ENCODE data around the gene FAM53B.

FAM53B gene

DNA sequence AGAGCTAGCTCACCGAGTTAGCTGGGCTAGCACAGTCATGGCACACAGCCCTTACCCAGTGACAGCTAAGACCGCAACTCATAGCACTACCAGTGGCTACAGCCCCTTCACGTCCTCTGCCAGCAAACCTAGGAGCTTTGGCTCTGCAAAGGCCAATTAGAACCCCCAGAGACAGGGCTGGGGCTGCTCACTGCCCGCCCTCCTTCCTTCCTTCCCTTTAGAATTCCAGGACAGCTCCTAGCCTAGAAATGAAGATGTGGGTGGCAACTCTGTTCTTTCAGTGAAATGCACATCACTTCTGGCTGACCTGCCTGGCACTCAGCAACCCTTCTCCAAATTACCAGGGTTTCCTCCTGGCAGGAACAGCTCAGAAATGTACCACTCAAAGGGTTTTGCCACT, 99.9 kb downstream of the FAM53B start:
- DNase-seq, result no peak

- DNase-seq, result no peak
These were observed 100.7 kb downstream of the FAM53B start for GRCh38 chr10:124643330-124644009.

GRCh38 chr10:124642088-124642710, 102.0 kb downstream of the FAM53B start:
- no peak for DNase-seq

- no peak for DNase-seq
These were observed 102.7 kb downstream of the FAM53B start for GRCh38 chr10:124641282-124642087.

DNA sequence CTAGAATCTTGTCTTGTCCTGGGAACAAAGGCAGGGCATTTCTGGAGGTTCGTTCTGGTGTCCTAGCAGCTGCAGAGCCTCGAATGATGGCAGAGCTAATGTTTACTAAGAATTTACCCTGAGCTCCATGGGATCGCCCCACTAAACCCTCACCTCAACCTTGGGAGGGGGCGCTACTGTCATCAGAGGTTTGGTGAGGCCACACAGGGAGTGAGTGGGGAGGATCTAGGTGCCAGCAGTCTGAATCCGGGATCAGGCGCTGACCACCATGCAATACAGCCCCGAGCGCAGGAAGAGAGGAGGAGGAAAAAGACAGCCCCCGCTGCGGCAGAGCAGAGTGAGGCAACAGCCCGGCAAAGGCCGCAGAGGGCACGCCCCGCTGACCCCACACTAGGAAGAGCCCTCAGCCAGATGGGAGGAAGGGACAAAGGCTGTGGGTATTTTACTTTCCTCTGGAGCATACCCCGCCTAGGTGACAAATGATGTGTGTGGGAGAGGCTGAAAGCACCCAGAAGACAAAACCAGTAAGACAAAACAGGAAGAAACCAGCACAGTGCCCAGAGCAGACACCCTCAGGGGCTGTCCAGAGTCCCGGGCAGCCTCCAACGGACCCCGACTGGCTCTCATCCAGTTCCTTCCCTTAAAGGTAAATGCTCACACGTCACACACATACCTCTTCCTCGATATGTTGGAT, 103.5 kb downstream of the FAM53B start:
- DNase-seq, result no peak

DNA sequence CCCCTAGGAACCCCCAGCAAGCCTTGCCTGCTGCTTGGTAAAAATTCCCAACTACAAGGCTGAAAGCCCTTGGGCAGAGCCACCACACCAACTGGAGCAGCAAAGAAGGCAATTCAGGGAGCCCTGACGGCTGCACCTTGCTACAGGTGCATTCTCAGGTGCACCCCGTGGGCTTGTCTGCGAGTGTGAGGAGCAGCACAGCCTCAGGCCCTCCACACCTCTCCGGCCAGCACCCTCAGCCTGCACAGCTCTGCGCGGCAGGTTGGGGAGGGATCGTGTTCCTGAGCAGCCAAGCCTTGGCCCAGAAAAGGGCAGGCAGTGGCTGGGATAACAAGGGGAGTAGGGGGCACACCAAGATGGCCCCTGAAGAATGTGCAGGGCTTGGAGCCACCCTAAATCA, 104.1 kb downstream of the FAM53B start:
- DNase-seq, result no peak

- no peak for DNase-seq
These were observed 104.5 kb downstream of the FAM53B start for GRCh38 chr10:124639646-124640045.

DNA sequence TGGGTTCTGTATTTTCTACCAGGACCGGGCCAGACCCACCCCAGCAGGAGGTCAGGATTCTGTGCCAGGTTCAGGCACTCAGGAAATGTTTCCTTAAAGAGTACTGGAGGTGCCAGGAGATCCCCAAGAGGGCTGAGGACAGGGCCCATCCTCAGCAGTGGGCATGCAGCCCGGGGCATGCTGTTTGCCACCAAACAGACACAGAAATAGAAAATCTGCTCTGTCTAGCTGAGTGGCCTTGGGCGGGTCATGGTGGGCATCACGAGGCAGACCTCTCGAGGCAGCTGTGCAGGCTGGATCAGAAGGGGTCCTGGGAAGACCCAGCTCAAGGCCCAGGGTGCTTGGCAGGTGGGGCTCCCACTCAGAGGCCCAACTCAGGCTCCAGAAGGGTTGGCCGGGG, 105.0 kb downstream of the FAM53B start:
- DNase-seq, result no peak

- DNase-seq, result no peak
These were observed 106.4 kb downstream of the FAM53B start for GRCh38 chr10:124637746-124638145.

DNA sequence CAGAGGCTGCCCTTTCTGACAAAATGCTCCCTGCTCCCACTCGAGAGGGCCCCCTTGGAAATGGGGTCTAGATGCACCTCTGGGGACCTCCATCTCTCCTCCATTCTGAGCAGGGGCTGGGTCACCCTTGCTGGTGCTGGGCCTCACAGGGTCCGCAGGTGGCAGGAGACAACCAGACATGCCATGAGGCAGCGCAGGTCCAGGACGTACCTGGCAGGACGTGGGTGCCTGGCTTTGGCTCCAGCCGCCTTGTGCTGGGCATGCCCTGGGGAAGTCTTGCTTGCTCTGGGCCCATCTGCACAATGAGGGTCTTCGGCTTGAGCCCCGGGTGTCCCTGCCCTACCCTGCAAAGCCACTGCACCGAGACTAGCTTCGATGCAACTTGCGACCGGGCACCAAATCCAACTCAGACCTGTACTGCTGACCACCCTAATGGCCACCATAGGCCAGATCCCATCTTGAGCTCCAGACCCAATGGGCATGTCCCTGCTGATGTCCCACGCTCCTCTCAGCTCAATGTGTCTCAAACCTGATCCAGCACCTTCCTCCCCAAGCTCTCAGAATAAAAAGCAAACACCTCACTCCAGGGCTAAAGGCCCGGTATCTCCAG, 107.0 kb downstream of the FAM53B start:
- no peak for DNase-seq

DNA sequence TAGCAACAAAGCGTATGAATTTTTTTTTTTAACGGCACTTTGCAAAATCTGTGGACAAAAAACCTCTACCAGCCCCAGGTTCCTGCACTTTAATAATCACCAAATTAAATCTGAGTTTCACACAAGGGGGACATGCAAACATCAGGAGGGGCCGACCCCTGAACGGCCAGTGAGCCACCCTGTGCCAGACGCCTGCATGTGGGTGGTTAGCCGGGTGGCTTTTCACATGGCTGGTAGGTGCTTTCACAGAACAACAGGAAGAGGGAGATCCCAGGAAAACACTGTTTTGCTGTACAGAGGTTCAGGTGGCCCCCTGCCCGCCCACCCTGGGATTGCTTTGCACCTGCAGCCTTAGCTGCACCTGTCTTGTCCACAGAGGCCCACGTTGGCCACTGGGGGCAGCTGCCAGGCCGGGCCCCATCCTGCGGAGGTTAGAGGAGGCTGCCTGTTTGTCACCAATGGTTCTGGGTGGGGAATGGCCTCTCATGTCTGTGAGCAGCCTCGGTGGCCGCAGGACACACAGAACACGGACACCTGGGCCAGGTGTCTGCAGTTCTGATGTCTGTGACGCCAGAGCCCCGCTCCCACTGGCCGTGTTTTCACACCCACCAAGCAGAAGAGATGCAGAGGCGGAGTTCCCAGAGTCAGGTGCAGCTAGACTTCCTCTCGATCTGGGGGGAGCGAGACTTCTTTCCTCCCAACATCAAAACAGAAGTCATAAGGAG, 107.7 kb downstream of the FAM53B start:
- no peak for DNase-seq

DNA sequence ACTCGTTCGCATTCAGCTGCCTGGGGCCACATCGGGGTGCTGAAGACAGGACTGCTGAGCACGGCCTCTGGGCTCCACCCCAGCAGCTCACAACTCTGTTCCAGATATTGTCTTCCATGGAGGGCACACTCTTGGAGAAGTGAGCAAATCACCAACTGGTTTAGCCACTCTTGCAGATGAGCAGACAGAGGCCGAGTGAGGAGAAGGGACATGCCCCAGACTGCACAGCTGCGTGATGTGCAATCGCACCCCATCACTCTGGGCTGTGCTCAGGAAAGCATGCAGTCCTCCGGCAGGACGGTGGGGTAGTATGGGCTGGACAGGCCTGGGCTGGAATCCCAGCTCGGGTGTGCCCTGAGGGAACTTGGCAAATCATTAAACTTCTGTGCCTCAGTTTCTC, 111.6 kb downstream of the FAM53B start:
- DNase-seq, result no peak

- peak; percentile 48 for DNase-seq
These were observed 112.1 kb downstream of the FAM53B start for GRCh38 chr10:124632064-124632531.

GRCh38 chr10:124630551-124630950, 113.6 kb downstream of the FAM53B start:
- DNase-seq, result no peak

DNA sequence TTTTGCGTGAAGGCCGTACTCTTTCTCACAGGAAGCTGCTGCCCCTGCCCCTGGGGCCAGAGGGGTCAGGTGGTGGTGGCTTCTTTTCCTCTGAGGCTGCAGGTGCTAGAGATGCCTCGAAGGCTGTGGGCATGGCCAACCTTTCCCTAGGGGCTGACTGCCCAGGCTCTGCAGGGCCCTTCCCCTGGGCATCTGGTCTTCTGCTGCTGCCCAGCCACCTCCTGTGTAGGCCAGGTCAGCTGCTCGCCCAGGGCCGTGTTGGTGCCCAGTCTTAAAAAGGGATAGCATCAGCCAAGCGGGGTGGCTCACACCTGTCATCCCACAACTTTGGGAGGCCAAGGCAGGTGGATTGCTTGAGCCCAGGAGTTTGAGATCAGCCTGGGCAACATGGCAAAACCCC, 114.3 kb downstream of the FAM53B start:
- no peak for DNase-seq

GRCh38 chr10:124629415-124629814, 114.8 kb downstream of the FAM53B start:
- DNase-seq, result no peak

- DNase-seq, result no peak
These were observed 115.5 kb downstream of the FAM53B start for GRCh38 chr10:124628676-124629021.

DNA sequence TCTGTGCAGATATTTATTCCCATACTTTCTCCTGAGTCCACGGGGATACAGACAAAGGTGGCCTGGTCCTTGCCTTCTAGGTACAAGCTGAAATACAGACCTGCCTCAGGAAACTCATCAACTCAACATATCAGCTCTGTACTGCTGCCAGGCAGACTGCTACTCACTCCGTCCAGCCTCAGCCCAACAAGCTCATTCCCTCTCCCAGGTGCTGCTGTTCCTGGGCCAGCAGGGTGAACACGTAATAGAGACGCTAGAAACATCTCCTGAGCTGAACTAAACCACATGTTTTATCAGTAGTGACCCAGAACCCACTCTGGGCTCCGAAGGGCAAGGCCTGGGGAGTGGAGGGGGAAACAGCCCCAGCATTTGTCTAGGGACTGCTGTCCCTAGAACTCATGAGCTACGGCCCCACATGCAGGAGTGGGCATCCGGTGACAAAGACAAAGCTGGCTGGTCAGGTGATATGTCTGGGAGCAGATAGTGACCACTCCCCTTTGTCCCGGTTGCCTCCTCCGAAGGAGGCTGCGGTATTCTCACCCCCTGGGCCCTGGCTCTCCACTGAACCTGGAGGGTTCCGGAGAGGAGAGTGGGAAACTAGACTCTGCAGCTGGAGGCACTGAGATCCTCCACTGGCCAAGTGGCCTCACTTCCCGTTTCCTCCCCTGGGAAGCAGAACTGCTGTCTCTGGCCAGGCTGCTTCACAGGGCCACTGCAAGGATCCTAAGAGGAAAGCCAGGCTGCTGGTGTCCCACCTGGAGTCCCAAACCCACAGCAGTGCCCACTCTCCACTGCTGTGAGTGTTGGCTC, 116.1 kb downstream of the FAM53B start:
- no peak for DNase-seq

- DNase-seq, result peak; percentile 12
These were observed 117.3 kb downstream of the FAM53B start for GRCh38 chr10:124626759-124627380.

DNA sequence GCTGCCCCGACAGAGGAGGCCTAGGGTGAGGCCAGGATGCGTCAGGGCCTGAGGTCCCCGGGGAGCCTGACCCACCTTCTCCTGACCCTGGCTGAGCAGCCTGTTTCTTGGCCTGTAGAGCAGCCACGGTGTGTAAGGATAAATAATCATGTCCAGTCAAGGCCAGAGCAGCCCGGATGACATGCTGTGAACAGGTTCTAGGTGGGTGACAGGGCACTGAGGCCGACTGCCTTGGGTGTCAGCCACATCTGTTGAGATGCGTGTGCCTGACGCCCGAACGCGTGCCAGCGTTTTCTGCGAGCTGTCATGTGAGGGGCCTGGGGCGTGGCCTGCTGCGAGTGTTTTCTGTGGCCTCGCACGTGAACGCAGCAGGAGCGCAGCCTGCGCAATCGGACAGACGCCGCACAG, 118.3 kb downstream of the FAM53B start:
- DNase-seq, result no peak

DNA sequence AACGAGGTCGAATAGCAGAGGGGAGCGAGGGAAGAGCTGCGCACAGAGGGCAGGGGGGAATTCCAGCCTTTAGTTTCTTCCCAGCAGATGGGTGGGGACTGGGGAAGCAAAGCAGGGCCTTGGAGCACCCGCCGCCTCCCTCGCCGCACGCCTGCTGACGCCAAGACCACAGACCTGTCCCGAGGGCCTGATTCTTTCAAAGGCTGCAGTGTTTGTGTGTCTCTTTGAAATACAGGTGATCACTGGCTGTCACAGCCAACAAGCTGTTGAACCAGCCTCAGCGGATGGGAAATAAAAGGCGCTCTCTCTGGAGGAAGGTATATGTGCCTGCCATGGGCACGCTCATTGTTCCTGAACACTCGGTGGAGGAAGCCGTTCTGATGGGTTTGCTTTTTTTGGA, 119.3 kb downstream of the FAM53B start:
- DNase-seq, result no peak
